ENCODE data around the gene HYPK. TPM values are rescaled to one million over a fixed set of nuclear protein-coding genes. Genes with fewer than 3 reads are reported as not detected.
"Not testable (repeated sequence)": the region's sequence is repeated elsewhere in the genome, so short reads cannot be mapped to it uniquely, and the experiment has no call there.

HYPK gene
- total and polyA plus RNA-seq, 2 of the 8 experiments (the other 6 are each of a cell fraction or from before 2014, with no cell fraction given) = 5.4 to 17.6 TPM

DNA sequence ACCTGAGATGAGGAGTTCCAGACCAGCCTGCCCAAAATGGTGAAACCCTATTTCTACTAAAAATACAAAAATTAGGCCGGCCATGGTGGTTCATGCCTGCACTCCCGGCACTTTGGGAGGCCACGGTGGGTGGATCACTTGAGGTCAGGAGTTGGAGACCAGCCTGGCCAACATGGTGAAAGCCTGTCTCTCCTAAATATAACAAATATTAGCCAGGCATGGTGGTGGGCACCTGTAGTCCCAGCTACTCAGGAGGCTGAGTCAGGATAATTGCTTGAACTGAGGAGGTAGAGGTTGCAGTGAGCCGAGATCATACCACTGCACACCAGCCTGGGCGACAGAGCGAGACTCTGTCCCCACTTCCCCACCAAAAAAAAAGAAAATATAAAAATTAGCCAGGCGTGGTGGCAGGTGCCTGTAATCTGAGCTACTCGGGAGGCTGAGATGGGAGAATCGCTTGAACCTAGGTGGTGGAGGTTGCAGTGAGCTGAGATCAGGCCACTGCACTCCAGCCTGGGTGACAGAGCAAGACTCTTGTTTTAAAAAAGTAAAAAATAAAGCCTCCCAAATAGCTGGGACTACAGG, 30.4 kb downstream of the HYPK start:
- FAIRE-seq = not testable (repeated sequence)

More for the DNA sequence above, 30.4 kb downstream of the HYPK start:
- POLR2A ChIA-PET (ENCODE audit: partially characterized antibody) = interaction anchor here (0.7 to 1.3 kb wide), 4 partner anchors 10 to 54 kb away, joined by 3 to 4 read pairs (median 4); no protein-coding TSS in a partner anchor
- not testable (repeated sequence) for H3K79me2 ChIP-seq (ENCODE audit: control insufficient read depth in 1 of 2, insufficient read depth in 2 of 2, low read length in 2 of 2); H3K27me3 ChIP-seq (replicated peaks in 1 of 4; ENCODE audit: control insufficient read depth in 3 of 4, extremely low read depth in 1 of 4, insufficient read depth in 3 of 4, low read length in 3 of 4); H3K36me3 ChIP-seq (ENCODE audit: control insufficient read depth in 2 of 4, insufficient read depth in 4 of 4, low read length in 3 of 4); H3K14ac ChIP-seq (ENCODE audit: insufficient read length); H3K79me1 ChIP-seq (ENCODE audit: low read depth, low read length); H3K23me2 ChIP-seq (ENCODE audit: low read depth, low read length); H4K20me1 ChIP-seq (replicated peaks in 1 of 2; ENCODE audit: control insufficient read depth in 1 of 2, insufficient read depth in 2 of 2, low read length in 2 of 2); H3K4me1 ChIP-seq (replicated peaks in 1 of 4; ENCODE audit: control insufficient read depth in 3 of 4, insufficient read depth in 4 of 4, low read length in 3 of 4); H3K9ac ChIP-seq (replicated peaks in 1 of 4; ENCODE audit: extremely low read depth in 1 of 4, low read depth in 3 of 4, low read length in 3 of 4); H2BK5ac ChIP-seq (ENCODE audit: low read depth, low read length); H2BK20ac ChIP-seq (ENCODE audit: low read length); H3K23ac ChIP-seq (ENCODE audit: insufficient read length); H3K56ac ChIP-seq (replicated peaks; ENCODE audit: insufficient read length, low read depth, low read length); H3K4ac ChIP-seq (replicated peaks; ENCODE audit: insufficient read length, low read depth, low read length); H2BK15ac ChIP-seq (ENCODE audit: low read length); H2AFZ ChIP-seq (ENCODE audit: low read length); H4K91ac ChIP-seq (replicated peaks; ENCODE audit: insufficient read length, low read length); H3K9me3 ChIP-seq (ENCODE audit: insufficient read depth in 2 of 2, low read depth in 1 of 2, low read length in 1 of 2); H2AK5ac ChIP-seq (ENCODE audit: low read depth, low read length); H4K5ac ChIP-seq (ENCODE audit: insufficient read length, low read depth, low read length); H2BK12ac ChIP-seq (ENCODE audit: low read depth, low read length); H3K27ac ChIP-seq (ENCODE audit: low read depth, low read length); H3K4me3 ChIP-seq (ENCODE audit: extremely low read depth in 1 of 4, insufficient read depth in 2 of 4, low read depth in 3 of 4, low read length in 4 of 4); DNase-seq (ENCODE audit: low read depth in 1 of 2, low spot score in 2 of 2); H4K8ac ChIP-seq (ENCODE audit: extremely low read depth, insufficient read depth, low read length); H2BK120ac ChIP-seq (replicated peaks; ENCODE audit: low read depth, low read length); H3K4me2 ChIP-seq (ENCODE audit: insufficient read depth in 1 of 2, low read depth in 2 of 2, low read length in 2 of 2); H3K18ac ChIP-seq (ENCODE audit: extremely low read depth, low read length)
- CTCF ChIA-PET (ENCODE audit: partially characterized antibody) = interaction anchor here (1.2 kb wide), 1 partner anchor 316 kb away, joined by 3 read pairs; no protein-coding TSS in a partner anchor
- 91% methylated on average over 9 of the region's 9 CpGs; no CpG with 5 or more reads in 1 of the 2 experiments for WGBS, 2 experiments (ENCODE audit: extremely low coverage in 1 of 2, insufficient coverage in 1 of 2, insufficient read length in 1 of 2, insufficient replicate concordance in 2 of 2, low coverage in 1 of 2, low lambda C conversion rate in 2 of 2, missing lambda C conversion rate in 1 of 2)
